Measurements from ENCODE around the gene TGFBR3L.
A peak's percentile ranks its signal among the peaks of the same experiment; 100 is the strongest.
"Not testable (repeated sequence)": the region's sequence is repeated elsewhere in the genome, so short reads cannot be mapped to it uniquely, and the experiment has no call there.

Gene TGFBR3L

DNA sequence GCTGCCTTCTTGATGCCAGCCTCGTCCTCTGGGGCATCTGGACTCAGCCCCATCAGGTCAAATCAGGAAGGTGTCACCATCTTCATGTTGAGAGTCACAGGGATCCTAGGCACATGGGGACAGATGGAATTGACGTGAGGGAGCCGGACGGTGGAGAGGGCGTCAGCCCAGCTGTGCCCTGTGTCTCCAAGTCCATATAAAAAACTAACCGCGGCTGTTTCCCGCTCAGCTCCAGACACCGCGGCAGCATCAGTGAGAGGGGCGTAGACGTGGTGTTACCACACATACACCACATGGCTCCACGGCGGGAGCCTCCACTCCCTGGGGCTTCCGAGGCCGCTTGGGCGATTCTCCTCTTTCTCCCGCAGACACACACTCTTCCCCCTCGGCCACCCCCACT is 34.8 kb upstream of the TGFBR3L start:
- DNase-seq, result no peak

DNA sequence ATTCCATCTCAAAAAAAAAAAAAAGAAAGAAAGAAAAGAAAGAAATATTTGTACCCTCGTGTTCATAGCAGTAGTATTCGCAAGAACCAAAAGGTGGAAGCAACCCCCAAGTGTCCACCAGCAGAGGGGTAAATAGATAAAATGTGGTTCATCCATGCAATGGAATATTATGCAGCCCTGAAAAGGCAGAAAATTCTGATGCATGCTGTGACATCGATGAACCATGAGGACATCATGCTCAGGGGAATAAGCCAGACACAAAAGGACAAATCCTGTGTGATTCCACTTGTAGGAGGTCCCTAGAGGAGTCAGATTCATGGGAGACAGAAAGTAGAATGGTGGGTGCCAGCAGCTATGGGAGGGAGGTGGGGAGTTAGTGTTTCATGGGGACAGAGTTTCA is 32.7 kb upstream of the TGFBR3L start:
- DNase-seq, result no peak

DNA sequence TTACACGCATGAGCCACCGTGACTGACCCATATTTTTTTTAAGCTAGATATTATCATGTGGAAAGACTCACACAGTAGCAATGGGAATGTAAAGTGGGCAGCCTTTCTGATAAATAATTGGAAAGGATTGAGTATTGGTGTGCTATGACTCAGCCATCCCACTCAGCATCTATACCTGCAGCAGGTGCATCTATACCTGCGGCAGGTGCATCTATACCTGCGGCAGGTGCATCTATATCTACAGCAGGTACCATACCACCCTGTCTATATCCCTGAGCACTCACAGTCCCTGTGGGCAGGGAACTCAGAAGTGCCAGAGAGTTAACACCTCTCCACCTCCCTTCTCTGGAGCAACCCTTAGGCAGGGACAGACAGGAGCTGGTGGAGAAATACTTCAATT is 31.5 kb upstream of the TGFBR3L start:
- no peak for DNase-seq

DNA sequence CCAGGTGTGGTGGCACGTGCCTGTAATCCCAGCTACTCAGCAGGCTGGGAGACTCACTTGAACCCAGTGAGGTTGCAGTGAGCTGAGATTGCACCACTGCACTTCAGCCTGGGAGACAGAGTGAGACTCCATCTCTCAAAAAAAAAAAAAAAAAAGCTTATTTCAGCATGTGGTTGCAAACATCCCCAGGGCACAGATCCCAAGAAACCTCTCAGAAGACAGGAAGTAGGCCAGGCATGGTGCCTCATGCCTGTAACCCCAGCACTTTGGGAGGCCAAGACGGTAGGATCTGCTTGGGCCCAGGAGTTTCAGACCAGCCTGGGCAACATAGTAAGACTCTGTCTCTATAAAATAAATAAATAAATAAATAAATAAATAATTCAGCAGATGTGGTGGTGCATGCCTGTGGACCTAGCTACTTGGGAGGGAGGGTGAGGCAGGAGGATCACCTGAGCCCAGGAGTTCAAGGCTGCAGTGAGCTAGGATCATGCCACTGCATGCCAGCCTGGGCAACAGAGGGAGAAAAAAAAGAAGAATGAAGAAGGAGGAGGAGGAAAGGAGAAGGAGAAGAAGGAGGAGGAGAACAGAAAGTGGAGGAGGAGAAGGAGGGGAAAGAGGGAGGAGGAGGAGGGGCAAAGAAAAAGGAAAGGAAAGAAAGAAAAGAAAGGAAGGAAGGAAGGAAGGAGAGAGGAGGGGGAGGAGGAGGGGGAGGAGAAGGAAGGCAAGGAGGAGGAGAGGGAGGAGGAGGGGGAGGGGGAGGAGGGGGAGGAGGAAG is 30.6 kb upstream of the TGFBR3L start:
- DNase-seq, result peak; percentile 16 to 18

GRCh38 chr19:7885818-7886217 is 28.8 kb upstream of the TGFBR3L start:
- no peak for DNase-seq

- DNase-seq, result peak in 1 of 2 experiments; percentile 15
Observed at GRCh38 chr19:7887408-7888144, 27.1 kb upstream of the TGFBR3L start.

DNA sequence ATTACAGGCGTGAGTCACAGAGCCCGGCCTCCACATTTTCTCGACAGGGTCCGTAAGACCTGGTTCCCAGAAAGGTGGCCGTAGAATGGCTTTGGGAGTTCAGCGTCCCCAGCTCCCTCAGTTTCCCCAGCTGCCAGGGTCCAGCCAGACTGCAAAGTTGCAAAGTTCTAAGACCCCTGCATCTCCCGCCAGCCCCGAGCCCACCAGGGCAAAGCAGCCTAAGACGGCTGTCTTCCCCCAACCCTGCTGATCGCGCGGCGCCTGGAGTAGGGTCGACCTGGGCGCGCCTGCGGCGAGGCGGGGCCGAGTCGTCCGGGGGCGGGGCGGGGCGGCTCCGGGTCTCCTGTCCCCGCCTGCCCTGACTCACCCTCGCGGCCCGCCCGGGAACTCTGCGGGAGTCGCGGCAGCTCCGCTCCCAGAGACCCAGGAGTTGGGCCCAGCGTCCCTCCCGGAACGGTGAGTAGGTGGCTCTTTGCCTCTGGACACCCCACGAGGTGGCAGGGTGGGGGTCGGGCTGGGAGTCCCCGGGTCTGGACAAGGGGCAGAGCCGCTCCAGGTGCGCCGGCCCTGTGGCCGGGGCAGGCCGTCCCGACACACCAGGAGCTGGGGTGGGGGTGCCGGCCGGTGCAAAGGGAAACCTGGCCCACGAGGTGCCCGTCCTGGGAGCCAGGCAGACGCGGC is 26.3 kb upstream of the TGFBR3L start, which contains the start of gene LRRC8E:
LRRC8E (plus strand) TSS at position 366 of the 681 bp plus-strand sequence. CDS start 7,094 bp downstream, outside the sequence.
- DNase-seq, result no peak

- no peak for DNase-seq
Observed at GRCh38 chr19:7888826-7889217, 25.8 kb upstream of the TGFBR3L start.

DNA sequence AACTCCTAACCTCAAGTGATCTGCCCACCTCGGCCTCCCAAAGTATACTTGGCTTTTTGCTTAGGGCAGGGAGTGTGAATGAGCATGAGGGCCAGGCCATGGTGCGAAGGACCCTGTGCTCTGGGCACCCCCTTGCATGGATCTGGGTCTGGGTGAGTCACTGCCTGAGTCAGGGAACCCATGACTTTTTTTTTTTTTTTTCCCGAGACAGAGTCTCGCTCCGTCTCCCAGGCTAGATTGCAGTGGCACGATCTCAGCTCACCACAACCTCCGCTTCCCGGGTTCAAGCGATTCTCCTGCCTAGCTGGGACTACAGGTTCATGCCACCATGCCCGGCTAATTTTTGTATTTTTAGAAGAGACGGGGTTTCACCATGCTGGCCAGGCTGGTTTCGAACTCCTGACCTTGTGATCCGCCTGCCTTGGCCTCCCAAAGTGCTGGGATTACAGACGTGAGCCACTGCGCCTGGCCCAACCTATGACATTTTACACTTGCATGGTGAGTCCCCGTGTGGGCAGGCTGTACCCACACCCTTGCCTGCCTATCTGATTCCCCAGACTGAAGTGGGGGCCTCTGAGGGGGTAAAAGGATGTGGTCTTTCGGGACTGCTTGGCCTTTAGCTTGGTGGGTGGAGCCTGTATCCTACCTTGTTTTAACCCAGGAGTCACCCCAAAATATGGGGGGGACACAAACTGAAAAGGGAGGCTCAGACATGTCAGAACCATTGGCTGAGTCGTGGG is 21.1 kb upstream of the TGFBR3L start:
- not testable (repeated sequence) for DNase-seq

DNA sequence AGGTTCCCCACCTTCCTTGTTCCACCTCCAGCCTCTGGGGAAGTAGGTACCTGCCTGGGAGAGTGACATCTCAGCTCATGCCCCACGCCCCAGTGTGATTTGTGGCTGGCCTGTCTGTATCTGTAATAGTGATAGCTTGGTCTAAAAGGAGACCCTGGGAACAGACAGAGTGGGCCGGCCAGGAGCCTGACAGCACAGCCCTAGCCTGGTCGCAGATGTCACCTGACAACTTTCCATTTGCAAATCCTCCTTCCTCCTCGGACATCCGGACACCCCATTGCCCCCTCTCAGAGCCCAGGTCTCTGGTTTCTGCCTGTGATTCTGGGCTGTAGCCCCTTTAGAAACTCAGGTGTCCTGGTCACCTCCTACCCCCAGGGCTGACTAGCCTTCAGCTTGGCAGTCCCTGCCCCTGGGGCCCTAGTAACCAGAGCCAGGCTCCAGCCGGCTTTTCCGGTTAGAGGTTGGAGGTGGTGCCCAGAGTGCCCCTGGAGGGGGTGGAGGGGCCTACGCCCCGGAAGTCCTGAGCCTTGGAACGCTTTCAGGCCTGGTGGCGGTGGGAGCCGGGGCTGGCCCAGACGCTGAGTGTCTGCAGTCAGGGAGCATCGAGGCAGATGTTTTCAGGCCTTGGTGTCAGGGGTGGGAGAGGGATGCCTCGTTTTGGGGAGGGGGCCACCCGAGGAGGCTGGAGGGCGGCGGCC is 19.9 kb upstream of the TGFBR3L start:
- no peak for DNase-seq

GRCh38 chr19:7895565-7895964 is 19.1 kb upstream of the TGFBR3L start:
- DNase-seq, result no peak

DNA sequence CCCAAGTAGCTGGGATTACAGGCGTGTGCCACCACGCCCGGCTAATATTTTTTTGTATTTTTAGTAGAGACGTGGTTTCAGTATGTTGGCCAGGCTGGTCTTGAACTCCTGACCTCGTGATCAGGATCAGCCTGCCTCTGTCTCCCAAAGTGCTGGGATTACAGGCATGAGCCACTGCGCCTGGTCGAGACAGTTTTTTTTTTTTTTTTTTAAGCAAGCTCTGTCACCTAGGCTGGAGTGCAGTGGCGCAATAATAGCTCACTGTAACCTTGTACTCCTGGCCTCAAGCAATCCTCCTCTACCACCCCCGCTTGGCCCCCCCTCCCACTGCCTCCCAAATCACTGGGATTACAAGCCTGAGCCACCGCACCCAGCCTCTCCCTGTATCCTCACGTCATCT is 17.3 kb upstream of the TGFBR3L start:
- DNase-seq, result no peak

DNA sequence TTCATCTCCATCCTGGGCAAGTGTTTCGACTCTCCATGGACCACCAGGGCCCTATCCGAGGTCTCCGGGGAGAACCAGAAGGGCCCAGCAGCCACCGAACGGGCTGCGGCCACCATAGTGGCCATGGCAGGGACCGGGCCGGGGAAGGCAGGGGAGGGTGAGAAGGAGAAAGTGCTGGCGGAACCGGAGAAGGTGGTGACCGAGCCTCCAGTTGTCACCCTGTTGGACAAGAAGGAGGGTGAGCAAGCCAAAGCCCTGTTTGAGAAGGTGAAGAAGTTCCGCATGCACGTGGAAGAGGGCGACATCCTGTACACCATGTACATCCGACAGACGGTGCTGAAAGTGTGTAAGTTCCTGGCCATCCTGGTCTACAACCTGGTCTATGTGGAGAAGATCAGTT is 15.7 kb upstream of the TGFBR3L start:
- no peak for DNase-seq

DNA sequence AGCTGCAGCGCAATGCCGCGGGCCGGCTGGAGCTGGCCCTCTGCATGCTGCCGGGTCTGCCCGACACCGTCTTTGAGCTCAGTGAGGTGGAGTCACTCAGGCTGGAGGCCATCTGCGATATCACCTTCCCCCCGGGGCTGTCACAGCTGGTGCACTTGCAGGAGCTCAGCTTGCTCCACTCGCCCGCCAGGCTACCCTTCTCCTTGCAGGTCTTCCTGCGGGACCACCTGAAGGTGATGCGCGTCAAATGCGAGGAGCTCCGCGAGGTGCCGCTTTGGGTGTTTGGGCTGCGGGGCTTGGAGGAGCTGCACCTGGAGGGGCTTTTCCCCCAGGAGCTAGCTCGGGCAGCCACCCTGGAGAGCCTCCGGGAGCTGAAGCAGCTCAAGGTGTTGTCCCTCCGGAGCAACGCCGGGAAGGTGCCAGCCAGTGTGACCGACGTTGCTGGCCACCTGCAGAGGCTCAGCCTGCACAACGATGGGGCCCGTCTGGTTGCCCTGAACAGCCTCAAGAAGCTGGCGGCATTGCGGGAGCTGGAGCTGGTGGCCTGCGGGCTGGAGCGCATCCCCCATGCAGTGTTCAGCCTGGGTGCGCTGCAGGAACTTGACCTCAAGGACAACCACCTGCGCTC is 14.8 kb upstream of the TGFBR3L start:
- DNase-seq, result no peak

DNA sequence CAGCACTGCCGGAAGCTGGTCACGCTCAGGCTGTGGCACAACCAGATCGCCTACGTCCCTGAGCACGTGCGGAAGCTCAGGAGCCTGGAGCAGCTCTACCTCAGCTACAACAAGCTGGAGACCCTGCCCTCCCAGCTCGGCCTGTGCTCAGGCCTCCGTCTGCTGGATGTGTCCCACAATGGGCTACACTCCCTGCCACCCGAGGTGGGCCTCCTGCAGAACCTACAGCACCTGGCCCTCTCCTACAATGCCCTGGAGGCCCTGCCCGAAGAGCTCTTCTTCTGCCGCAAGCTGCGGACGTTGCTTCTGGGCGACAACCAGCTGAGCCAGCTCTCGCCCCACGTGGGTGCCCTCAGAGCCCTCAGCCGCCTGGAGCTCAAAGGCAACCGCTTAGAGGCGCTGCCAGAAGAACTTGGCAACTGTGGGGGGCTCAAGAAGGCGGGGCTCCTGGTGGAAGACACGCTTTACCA is 14.2 kb upstream of the TGFBR3L start:
- no peak for DNase-seq

DNA sequence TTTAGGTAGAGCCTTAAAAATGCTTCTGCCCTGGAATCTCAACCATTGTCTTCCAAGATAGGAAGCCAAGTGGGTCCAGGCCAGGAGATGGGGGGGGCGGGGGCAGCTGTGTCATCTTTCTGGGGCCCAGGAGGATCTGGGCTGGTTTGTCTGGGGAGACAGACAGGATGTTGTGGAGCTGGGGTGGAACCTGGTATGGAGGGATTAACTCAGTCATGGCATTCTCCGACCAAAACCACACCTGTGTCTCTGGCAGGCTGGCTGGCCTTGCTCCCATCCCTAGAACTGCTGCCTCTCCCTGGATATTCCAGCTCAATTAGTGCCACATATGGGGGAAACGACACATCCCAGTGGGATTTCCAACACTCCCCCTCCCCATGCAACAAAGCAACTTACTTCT is 13.7 kb upstream of the TGFBR3L start:
- DNase-seq, result no peak

DNA sequence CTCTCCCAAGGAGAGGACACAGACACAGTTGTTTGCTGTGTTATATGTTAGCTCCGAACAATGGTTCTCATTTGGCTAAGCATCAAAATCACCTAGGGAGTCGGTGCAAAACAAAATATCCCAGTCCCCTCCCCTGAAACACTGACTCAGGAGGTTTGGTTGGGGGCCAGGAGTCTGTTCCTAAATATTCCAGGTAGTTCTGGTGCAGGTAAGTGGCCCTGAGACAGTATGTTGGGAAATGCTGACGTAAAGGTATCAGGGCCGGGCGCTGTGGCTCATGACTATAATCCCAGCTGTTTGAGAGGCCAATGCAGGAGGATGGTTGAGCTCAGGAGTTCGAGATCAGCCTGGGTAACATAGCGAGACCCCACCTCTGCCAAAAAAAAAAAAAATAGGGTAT is 13.3 kb upstream of the TGFBR3L start:
- no peak for DNase-seq

GRCh38 chr19:7902796-7903243 is 11.8 kb upstream of the TGFBR3L start:
- DNase-seq, result no peak

- DNase-seq, result peak; percentile 98
Observed at GRCh38 chr19:7903244-7904073, 11.2 kb upstream of the TGFBR3L start, which contains the start of gene MAP2K7. MAP2K7 (plus strand) TSS chr19:7903877; CDS start chr19:7903945, 68 bp downstream.

Measured in Kasumi-1 (cell line).